Activated CD8-positive, alpha-beta memory T cell treated with anti-CD3 and anti-CD28 coated beads, Interleukin-2, amount 50 U/mL, for 48 hours (primary cell): ENCODE results near the gene CACNA1H.
"Not testable (repeated sequence)": the region's sequence is repeated elsewhere in the genome, so short reads cannot be mapped to it uniquely, and the experiment has no call there.

Experiments
- DNase-seq: peaks from one replicate; pipeline ENCODE4 v3.0.0-alpha.2; 2020

Gene CACNA1H

GRCh38 chr16:1230471-1231212, 77.7 kb downstream of the CACNA1H start:
- not testable (repeated sequence) for DNase-seq

- not testable (repeated sequence) for DNase-seq
These were observed 78.4 kb downstream of the CACNA1H start for GRCh38 chr16:1231301-1231700.

- not testable (repeated sequence) for DNase-seq
These were observed 79.3 kb downstream of the CACNA1H start for GRCh38 chr16:1232049-1232748.

GRCh38 chr16:1236659-1237058, 83.8 kb downstream of the CACNA1H start:
- not testable (repeated sequence) for DNase-seq

- DNase-seq = no peak
These were observed 85.1 kb downstream of the CACNA1H start for GRCh38 chr16:1237990-1238389.

GRCh38 chr16:1238909-1239308, 86.0 kb downstream of the CACNA1H start:
- DNase-seq = not testable (repeated sequence)

GRCh38 chr16:1239575-1239974, 86.7 kb downstream of the CACNA1H start:
- DNase-seq = not testable (repeated sequence)

- DNase-seq = not testable (repeated sequence)
These were observed 87.5 kb downstream of the CACNA1H start, which contains the start of gene TPSAB1 for GRCh38 chr16:1240436-1240835. Gene TPSAB1, plus strand, starts transcription at chr16:1240705. Its CDS starts 234 bp downstream, at chr16:1240939.

- DNase-seq = not testable (repeated sequence)
These were observed 88.2 kb downstream of the CACNA1H start for GRCh38 chr16:1241081-1241480.

GRCh38 chr16:1243363-1243762, 90.5 kb downstream of the CACNA1H start:
- DNase-seq = not testable (repeated sequence)

- DNase-seq = not testable (repeated sequence)
These were observed 91.3 kb downstream of the CACNA1H start for GRCh38 chr16:1243907-1244850.

- no peak for DNase-seq
These were observed 92.0 kb downstream of the CACNA1H start for GRCh38 chr16:1244881-1245280.

GRCh38 chr16:1245452-1246020, 92.6 kb downstream of the CACNA1H start:
- no peak for DNase-seq

- not testable (repeated sequence) for DNase-seq
These were observed 95.1 kb downstream of the CACNA1H start for GRCh38 chr16:1247903-1248537.

GRCh38 chr16:1249031-1249755, 96.3 kb downstream of the CACNA1H start:
- DNase-seq = not testable (repeated sequence)

GRCh38 chr16:1253701-1254364, 100.9 kb downstream of the CACNA1H start:
- not testable (repeated sequence) for DNase-seq

- not testable (repeated sequence) for DNase-seq
These were observed 101.9 kb downstream of the CACNA1H start for GRCh38 chr16:1254821-1255220.

- not testable (repeated sequence) for DNase-seq
These were observed 102.6 kb downstream of the CACNA1H start, which contains the start of gene TPSD1 for GRCh38 chr16:1255276-1256122. Gene TPSD1, plus strand, starts transcription at chr16:1256069. Its CDS starts 212 bp downstream, at chr16:1256281.

GRCh38 chr16:1256296-1256873, 103.5 kb downstream of the CACNA1H start:
- not testable (repeated sequence) for DNase-seq
